Effector CD8-positive, alpha-beta T cell (primary cell): ENCODE data around the gene FUT7.

Experiments
- DNase-seq: peaks from one replicate; lab custom pipeline; 2025; lab: John Stamatoyannopoulos, UW

The FUT7 gene

GRCh38 chr9:137032858-137033257 lies 970 bp upstream of the FUT7 start:
- DNase-seq, result no peak

- no peak for DNase-seq
These were observed 1.1 kb downstream of the FUT7 start for GRCh38 chr9:137030538-137031527.

GRCh38 chr9:137030006-137030405 lies 1.9 kb downstream of the FUT7 start:
- no peak for DNase-seq

- peak; percentile 43 for DNase-seq
These were observed 2.6 kb downstream of the FUT7 start for GRCh38 chr9:137029058-137029936.

- DNase-seq, result peak; percentile 50
These were observed 3.4 kb downstream of the FUT7 start for GRCh38 chr9:137028263-137029057.

- DNase-seq, result no peak
These were observed 4.3 kb downstream of the FUT7 start, which contains the start of gene ABCA2 for GRCh38 chr9:137027369-137028262. ABCA2 (minus strand) TSS chr9:137028237; CDS start chr9:137028140, 97 bp downstream.

- no peak for DNase-seq
These were observed 5.1 kb downstream of the FUT7 start for GRCh38 chr9:137026828-137027227.

- DNase-seq, result no peak
These were observed 5.5 kb downstream of the FUT7 start for GRCh38 chr9:137026384-137026783.

- no peak for DNase-seq
These were observed 6.3 kb downstream of the FUT7 start for GRCh38 chr9:137025517-137025966.

- DNase-seq, result no peak
These were observed 8.3 kb downstream of the FUT7 start for GRCh38 chr9:137023583-137023991.

GRCh38 chr9:137023157-137023556 lies 8.7 kb downstream of the FUT7 start:
- DNase-seq, result no peak

- no peak for DNase-seq
These were observed 9.3 kb downstream of the FUT7 start for GRCh38 chr9:137022662-137023008.

- DNase-seq, result peak; percentile 60
These were observed 9.8 kb downstream of the FUT7 start for GRCh38 chr9:137021979-137022661.

GRCh38 chr9:137021568-137021978 lies 10.3 kb downstream of the FUT7 start:
- DNase-seq, result no peak

- DNase-seq, result no peak
These were observed 10.9 kb downstream of the FUT7 start for GRCh38 chr9:137020771-137021567.

- no peak for DNase-seq
These were observed 11.8 kb downstream of the FUT7 start for GRCh38 chr9:137019891-137020683.

GRCh38 chr9:137018761-137019559 lies 12.9 kb downstream of the FUT7 start:
- DNase-seq, result no peak
